H1 (cell line): ENCODE data around the gene MRPL42.

Experiments
- CBX5 ChIP-seq: fragments of 300-800, 300-1000 bp; sonication (generic); IDR thresholded peaks from 2 replicates; pipeline ENCODE4 v1.7.1; 2016; ENCODE audit warnings: antibody characterized with exemption, low read length, low read depth
- SP1 ChIP-seq: IDR thresholded peaks from 2 replicates; pipeline ENCODE4 v1.6.1; 2011; ENCODE audit warnings: low read depth, low read length

DNA sequence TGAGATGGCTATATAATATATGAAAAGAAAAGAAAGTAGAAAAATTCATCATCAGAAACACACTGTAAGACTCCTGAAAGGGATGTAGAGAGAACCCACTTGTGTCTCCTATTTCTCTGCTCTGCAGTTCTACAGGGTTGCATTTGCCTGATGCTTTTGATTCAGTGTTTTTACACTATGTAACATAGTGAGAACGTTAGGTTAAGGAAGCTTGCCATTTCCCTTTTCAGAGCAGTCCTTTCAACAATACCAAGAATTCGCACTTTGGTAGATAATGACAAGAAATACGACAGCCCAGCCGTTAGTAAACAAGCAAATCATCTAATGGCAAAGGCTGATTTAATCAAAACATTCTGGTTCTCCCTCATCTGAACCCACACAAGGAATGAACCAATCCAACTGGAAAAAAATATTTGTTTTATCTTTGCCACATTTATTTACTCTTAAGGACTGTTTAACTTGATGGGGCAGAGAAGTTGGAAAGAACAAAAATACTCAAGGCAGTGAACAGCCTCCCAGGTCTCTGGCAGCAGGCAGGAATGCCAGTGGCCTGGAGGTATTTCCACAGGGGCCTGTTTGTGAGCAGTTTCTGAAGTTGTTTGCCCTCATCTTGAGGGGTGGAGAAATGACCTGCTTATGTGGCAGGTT is 74.4 kb downstream of the MRPL42 start:
- no peak for TF ChIP-seq CBX5
- TF ChIP-seq SP1, result no peak
